ENCODE measurements around the gene ABCA5.

Gene ABCA5

GRCh38 chr17:69342896-69343644, 16.1 kb upstream of the ABCA5 start:
- H3K27ac ChIP-seq (ENCODE audit: low read length): no peak overlapping the region
- no peak overlapping the region for H2AFZ ChIP-seq (ENCODE audit: low read depth, low read length)
- no peak for ATAC-seq (ENCODE audit: insufficient read depth, low read depth)
- H3K4me3 ChIP-seq (ENCODE audit: low read depth in 1 of 2, low read length in 2 of 2): no peak overlapping the region
- H3K36me3 ChIP-seq (ENCODE audit: insufficient read depth, low read length): no peaks in the 10 kb centered on the region
- no peaks in the 10 kb centered on the region for H3K79me2 ChIP-seq (ENCODE audit: insufficient read depth, low read length)
- TF ChIP-seq CTCF (IDR thresholded peaks at IDR 0.05; ENCODE audit: borderline replicate concordance, extremely low read depth, low read length, poor library complexity, severe bottlenecking) (no peak), EZH2 (IDR thresholded peaks at IDR 0.05; ENCODE audit: borderline replicate concordance, low read depth, low read length, severe bottlenecking) (no peak)
- H3K27me3 ChIP-seq (ENCODE audit: insufficient read depth, low read length, poor library complexity): peaks cover 5% of the 10 kb centered on the region
- H4K20me1 ChIP-seq (ENCODE audit: insufficient read depth, low read length): no peaks in the 10 kb centered on the region
- no peak overlapping the region for H3K9ac ChIP-seq (ENCODE audit: low read depth, low read length)
- no peaks in the 10 kb centered on the region for H3K9me3 ChIP-seq (ENCODE audit: insufficient read depth, low read length, severe bottlenecking)
- H3K4me2 ChIP-seq (ENCODE audit: insufficient read depth, low read length): no peak overlapping the region
- no peak for DNase-seq
- no peaks in the 10 kb centered on the region for H3K4me1 ChIP-seq (ENCODE audit: insufficient read depth, low read length)

- TF ChIP-seq EZH2 (IDR thresholded peaks at IDR 0.05; ENCODE audit: borderline replicate concordance, low read depth, low read length, severe bottlenecking) (no peak), CTCF (IDR thresholded peaks at IDR 0.05; ENCODE audit: borderline replicate concordance, extremely low read depth, low read length, poor library complexity, severe bottlenecking) (no peak)
- H3K9ac ChIP-seq (ENCODE audit: low read depth, low read length): no peak overlapping the region
- H3K27me3 ChIP-seq (ENCODE audit: insufficient read depth, low read length, poor library complexity): peaks cover 5% of the 10 kb centered on the region
- H2AFZ ChIP-seq (ENCODE audit: low read depth, low read length): no peak overlapping the region
- H3K4me2 ChIP-seq (ENCODE audit: insufficient read depth, low read length): no peak overlapping the region
- H3K4me1 ChIP-seq (ENCODE audit: insufficient read depth, low read length): no peaks in the 10 kb centered on the region
- ATAC-seq (ENCODE audit: insufficient read depth, low read depth): no peak
- no peaks in the 10 kb centered on the region for H3K79me2 ChIP-seq (ENCODE audit: insufficient read depth, low read length)
- no peaks in the 10 kb centered on the region for H3K36me3 ChIP-seq (ENCODE audit: insufficient read depth, low read length)
- H3K4me3 ChIP-seq (ENCODE audit: low read depth in 1 of 2, low read length in 2 of 2): no peak overlapping the region
- DNase-seq: no peak
- peaks cover 9% of the 10 kb centered on the region for H3K9me3 ChIP-seq (ENCODE audit: insufficient read depth, low read length, severe bottlenecking)
- no peak overlapping the region for H3K27ac ChIP-seq (ENCODE audit: low read length)
- H4K20me1 ChIP-seq (ENCODE audit: insufficient read depth, low read length): no peaks in the 10 kb centered on the region
Observed at GRCh38 chr17:69339937-69340336, 13.0 kb upstream of the ABCA5 start.

GRCh38 chr17:69336996-69337395, 10.1 kb upstream of the ABCA5 start:
- H3K79me2 ChIP-seq (ENCODE audit: insufficient read depth, low read length): no peaks in the 10 kb centered on the region
- no peak for TF ChIP-seq CTCF (IDR thresholded peaks at IDR 0.05; ENCODE audit: borderline replicate concordance, extremely low read depth, low read length, poor library complexity, severe bottlenecking)
- TF ChIP-seq EZH2 (IDR thresholded peaks at IDR 0.05; ENCODE audit: borderline replicate concordance, low read depth, low read length, severe bottlenecking): no peak
- H3K27ac ChIP-seq (ENCODE audit: low read length): no peak overlapping the region
- peaks cover 9% of the 10 kb centered on the region for H3K9me3 ChIP-seq (ENCODE audit: insufficient read depth, low read length, severe bottlenecking)
- no peak overlapping the region for H3K4me3 ChIP-seq (ENCODE audit: low read depth in 1 of 2, low read length in 2 of 2)
- no peak overlapping the region for H3K4me2 ChIP-seq (ENCODE audit: insufficient read depth, low read length)
- no peak overlapping the region for H3K9ac ChIP-seq (ENCODE audit: low read depth, low read length)
- H3K36me3 ChIP-seq (ENCODE audit: insufficient read depth, low read length): no peaks in the 10 kb centered on the region
- no peak overlapping the region for H2AFZ ChIP-seq (ENCODE audit: low read depth, low read length)
- DNase-seq (no peak), ATAC-seq (ENCODE audit: insufficient read depth, low read depth) (no peak)
- peaks cover 8% of the 10 kb centered on the region for H3K27me3 ChIP-seq (ENCODE audit: insufficient read depth, low read length, poor library complexity)
- no peaks in the 10 kb centered on the region for H3K4me1 ChIP-seq (ENCODE audit: insufficient read depth, low read length)
- no peaks in the 10 kb centered on the region for H4K20me1 ChIP-seq (ENCODE audit: insufficient read depth, low read length)
